ENCODE data around the gene MAST3.

GRCh38 chr19:18128044-18128443 is 30.5 kb downstream of the MAST3 start:
- TF ChIP-seq SPI1 (IDR thresholded peaks at IDR 0.05; ENCODE audit: low read depth, low read length) (no peak), POLR2AphosphoS5 (IDR thresholded peaks at IDR 0.05; ENCODE audit: low read depth, low read length) (no peak), POLR2A (IDR thresholded peaks at IDR 0.05; ENCODE audit: low read depth, low read length) (no peak), TAF1 (IDR thresholded peaks at IDR 0.05; ENCODE audit: low read depth, low read length) (no peak), POU2F2 (IDR thresholded peaks at IDR 0.05; ENCODE audit: low read depth, low read length) (no peak), PAX5 (IDR thresholded peaks at IDR 0.05; ENCODE audit: insufficient read depth, low read length, severe bottlenecking) (no peak)

All from GM12891 (cell line).